Measurements from ENCODE around the gene SNX9. TPM values are rescaled to one million over a fixed set of nuclear protein-coding genes. Genes with fewer than 3 reads are reported as not detected.

SNX9 gene
- total and polyA plus RNA-seq, 2 donors (not counting 1 experiment from before 2014, with no cell fraction given) = 10.0 to 50.7 TPM

DNA sequence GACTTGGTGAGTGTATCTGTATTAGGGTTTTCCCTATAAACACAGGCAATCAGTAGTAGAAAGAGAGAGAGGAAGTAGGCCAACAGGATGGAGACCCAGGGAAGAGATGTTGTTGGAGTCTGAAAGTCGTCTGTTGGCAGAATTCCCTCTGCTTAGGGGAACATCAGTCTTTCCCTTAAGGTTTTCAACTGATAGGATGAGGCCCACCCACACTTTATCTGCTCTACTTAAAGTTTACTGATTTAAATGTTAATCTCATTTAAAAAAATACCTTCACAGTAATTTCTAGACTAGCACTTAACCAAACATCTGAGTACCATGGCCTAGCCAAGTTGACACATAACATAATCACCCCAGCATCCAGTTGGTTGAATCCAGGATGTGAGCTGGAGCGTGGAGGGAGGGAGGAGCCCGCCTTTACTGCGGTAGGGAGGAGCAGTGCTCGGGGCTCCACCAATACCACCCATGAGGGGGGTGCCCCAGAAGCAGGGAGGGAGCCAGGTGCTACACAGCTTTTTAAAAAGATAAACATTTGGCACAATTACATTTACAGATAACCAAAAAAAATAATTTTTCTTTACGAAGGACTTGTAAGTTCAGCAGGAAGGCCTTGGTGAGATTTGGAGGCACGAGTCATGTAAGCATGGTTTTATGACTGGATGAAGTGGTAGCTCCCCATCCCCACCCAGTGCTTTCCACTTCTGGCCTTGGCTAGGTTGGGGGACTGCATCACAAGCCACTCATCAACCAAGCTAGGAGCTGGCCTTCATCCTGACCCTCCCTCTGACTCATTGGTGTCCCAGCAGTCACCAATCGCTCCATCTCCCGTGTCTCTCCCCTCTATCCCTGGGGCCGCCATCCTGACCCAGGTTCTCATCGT, 18.4 kb upstream of the SNX9 start:
- ChIA-PET POLR2A (no interaction called here), CTCF (interaction anchor here (2.9 kb wide), 1 partner anchor 48 kb away, joined by 14 read pairs; no protein-coding TSS in a partner anchor)
- peaks cover 0 to 3% (median 0%) of the 10 kb centered on the region in 4 experiments for H3K27me3 ChIP-seq (replicated peaks in 1 of 4; ENCODE audit: control extremely low read depth in 1 of 4, control insufficient read depth in 3 of 4, insufficient read depth in 4 of 4, low read length in 3 of 4)
- Mint-ChIP-seq H3K4me1 (peaks cover 8% of the 10 kb centered on the region), H3K27me3 (no peaks in the 10 kb centered on the region), H3K27ac (no peak overlapping the region), H3K4me3 (no peak overlapping the region), H3K9me3 (ENCODE audit: insufficient read depth) (peaks cover 4% of the 10 kb centered on the region)
- DNase-seq (no peak), ATAC-seq (ENCODE audit: low read depth) (no peak)
- no peak overlapping the region for H3K9ac ChIP-seq (ENCODE audit: low read length)
- no peaks in the 10 kb centered on the region for H3K4me1 ChIP-seq (ENCODE audit: control insufficient read depth in 2 of 2, insufficient read depth in 2 of 2, low read length in 2 of 2)
- no peaks in the 10 kb centered on the region for H3K36me3 ChIP-seq (replicated peaks in 1 of 2; ENCODE audit: control extremely low read depth in 1 of 2, control insufficient read depth in 1 of 2, extremely low read depth in 1 of 2, insufficient read depth in 2 of 2, low read length in 1 of 2)
- H3K9me3 ChIP-seq (ENCODE audit: control extremely low read depth in 1 of 3, control insufficient read depth in 2 of 3, insufficient read depth in 1 of 3, low read length in 2 of 3) = peaks cover 1 to 10% (median 4%) of the 10 kb centered on the region in 3 donors
- TF ChIP-seq EZH2 (IDR thresholded peaks at IDR 0.05; ENCODE audit: borderline replicate concordance, insufficient read depth, low read depth, low read length, poor library complexity, severe bottlenecking) = no peak
- TF ChIP-seq, protein P1, sequence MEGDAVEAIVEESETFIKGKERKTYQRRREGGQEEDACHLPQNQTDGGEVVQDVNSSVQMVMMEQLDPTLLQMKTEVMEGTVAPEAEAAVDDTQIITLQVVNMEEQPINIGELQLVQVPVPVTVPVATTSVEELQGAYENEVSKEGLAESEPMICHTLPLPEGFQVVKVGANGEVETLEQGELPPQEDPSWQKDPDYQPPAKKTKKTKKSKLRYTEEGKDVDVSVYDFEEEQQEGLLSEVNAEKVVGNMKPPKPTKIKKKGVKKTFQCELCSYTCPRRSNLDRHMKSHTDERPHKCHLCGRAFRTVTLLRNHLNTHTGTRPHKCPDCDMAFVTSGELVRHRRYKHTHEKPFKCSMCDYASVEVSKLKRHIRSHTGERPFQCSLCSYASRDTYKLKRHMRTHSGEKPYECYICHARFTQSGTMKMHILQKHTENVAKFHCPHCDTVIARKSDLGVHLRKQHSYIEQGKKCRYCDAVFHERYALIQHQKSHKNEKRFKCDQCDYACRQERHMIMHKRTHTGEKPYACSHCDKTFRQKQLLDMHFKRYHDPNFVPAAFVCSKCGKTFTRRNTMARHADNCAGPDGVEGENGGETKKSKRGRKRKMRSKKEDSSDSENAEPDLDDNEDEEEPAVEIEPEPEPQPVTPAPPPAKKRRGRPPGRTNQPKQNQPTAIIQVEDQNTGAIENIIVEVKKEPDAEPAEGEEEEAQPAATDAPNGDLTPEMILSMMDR (IDR thresholded peaks at IDR 0.05) = no peak
- 89% methylated on average over 4 of the region's 11 CpGs for WGBS (ENCODE audit: insufficient coverage)
- no peaks in the 10 kb centered on the region for H4K20me1 ChIP-seq (ENCODE audit: control insufficient read depth, insufficient read depth, low read length, poor library complexity, severe bottlenecking)
- no peak overlapping the region for H3K4me2 ChIP-seq (replicated peaks; ENCODE audit: low read depth, low read length, poor library complexity, severe bottlenecking)
- no peak overlapping the region for H3K27ac ChIP-seq (ENCODE audit: low read length in 2 of 2)
- H3K79me2 ChIP-seq (ENCODE audit: control insufficient read depth, insufficient read depth, low read length) = no peaks in the 10 kb centered on the region
- intact Hi-C loops (cut with micrococcal nuclease) = no loop called here
- no peak overlapping the region for H2AFZ ChIP-seq (ENCODE audit: insufficient read depth, low read depth, low read length, poor library complexity, severe bottlenecking)
- H3K4me3 ChIP-seq (ENCODE audit: control extremely low read depth in 1 of 5, extremely low read depth in 1 of 5, insufficient read depth in 1 of 5, low read depth in 2 of 5, low read length in 4 of 5) = no peak overlapping the region

Measured in B cell (primary cell).